ENCODE data around the gene ECM1. TPM values are rescaled to one million over a fixed set of nuclear protein-coding genes. Genes with fewer than 3 reads are reported as not detected.
A peak's percentile ranks its signal among the peaks of the same experiment; 100 is the strongest.

The ECM1 gene
- total RNA-seq, 1 donor from 2014 or later = under 0.01 TPM

- no peak for DNase-seq (ENCODE audit: low read depth in 2 of 2)
These were observed 50.4 kb downstream of the ECM1 start for GRCh38 chr1:150558303-150558704.

- peak; percentile 47 to 88 for DNase-seq (ENCODE audit: low read depth in 2 of 2)
These were observed 51.1 kb downstream of the ECM1 start for GRCh38 chr1:150558761-150559655.

GRCh38 chr1:150559656-150560010, 51.7 kb downstream of the ECM1 start:
- no peak for DNase-seq (ENCODE audit: low read depth in 2 of 2)

- DNase-seq (ENCODE audit: low read depth in 2 of 2) = peak; percentile 54 to 77
These were observed 52.1 kb downstream of the ECM1 start for GRCh38 chr1:150560011-150560438.

- DNase-seq (ENCODE audit: low read depth in 2 of 2) = peak; percentile 57 to 86
These were observed 52.8 kb downstream of the ECM1 start for GRCh38 chr1:150560576-150561253.

- DNase-seq (ENCODE audit: low read depth in 2 of 2) = peak; percentile 59 to 98
These were observed 53.5 kb downstream of the ECM1 start for GRCh38 chr1:150561254-150561973.

GRCh38 chr1:150561974-150562445, 54.1 kb downstream of the ECM1 start:
- DNase-seq (ENCODE audit: low read depth in 2 of 2) = peak; percentile 81 to 94

- DNase-seq (ENCODE audit: low read depth in 2 of 2) = no peak
These were observed 54.8 kb downstream of the ECM1 start for GRCh38 chr1:150562446-150563339.

Other genes with a start within 250 kb of the ECM1 start
- gene APH1A, start 239.1 kb upstream of the ECM1 start, total RNA-seq = 139 and 159 TPM in 2 replicates
- gene C1orf54, start 235.3 kb upstream of the ECM1 start, total RNA-seq = 8.1 and 11.8 TPM in 2 replicates
- 0.77 and 2.0 TPM in 2 replicates for gene CIART, start 225.6 kb upstream of the ECM1 start, total RNA-seq
- gene MRPS21, start 214.2 kb upstream of the ECM1 start, total RNA-seq = 39.4 and 47.4 TPM in 2 replicates
- 25.3 and 25.9 TPM in 2 replicates for gene PRPF3, start 186.6 kb upstream of the ECM1 start, total RNA-seq
- 7.0 and 8.7 TPM in 2 replicates for gene RPRD2, start 144.0 kb upstream of the ECM1 start, total RNA-seq
- gene TARS2, start 20.7 kb upstream of the ECM1 start, total RNA-seq = 9.5 and 15.4 TPM in 2 replicates
- not detected in 2 replicates for gene FALEC, start 7.6 kb downstream of the ECM1 start, total RNA-seq
- gene ADAMTSL4, start 41.3 kb downstream of the ECM1 start, total RNA-seq = 0.13 and 0.25 TPM in 2 replicates
- 149 and 187 TPM in 2 replicates for gene MCL1, start 71.5 kb downstream of the ECM1 start, total RNA-seq
- gene ENSA, start 121.5 kb downstream of the ECM1 start, total RNA-seq = 78.8 and 95.8 TPM in 2 replicates
- gene GOLPH3L, start 189.0 kb downstream of the ECM1 start, total RNA-seq = 10.7 and 10.9 TPM in 2 replicates
- gene HORMAD1, start 212.8 kb downstream of the ECM1 start, total RNA-seq = not detected in 2 replicates